ENCODE data around the gene ATXN7L2.
A peak's percentile ranks its signal among the peaks of the same experiment; 100 is the strongest.

ATXN7L2 gene

GRCh38 chr1:109475261-109475660 lies 8.4 kb upstream of the ATXN7L2 start:
- no peak for DNase-seq (ENCODE audit: low read depth)

DNA sequence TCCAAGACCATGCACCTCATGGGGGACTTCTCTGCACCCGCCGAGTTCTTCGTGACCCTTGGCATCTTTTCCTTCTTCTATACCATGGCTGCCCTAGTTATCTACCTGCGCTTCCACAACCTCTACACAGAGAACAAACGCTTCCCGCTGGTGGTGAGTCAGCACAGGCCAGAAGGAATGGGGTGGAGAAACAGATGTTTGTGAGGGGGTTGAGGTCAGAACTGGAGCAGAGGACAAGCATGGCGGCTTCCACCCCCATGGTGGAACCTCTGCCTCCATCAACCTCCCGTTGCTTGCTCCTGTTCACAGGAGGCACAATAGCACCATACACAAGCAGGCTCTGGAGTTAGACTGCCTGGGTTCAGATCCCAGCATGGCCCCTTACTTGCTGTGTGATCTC lies 6.9 kb upstream of the ATXN7L2 start:
- DNase-seq (ENCODE audit: low read depth): no peak

DNA sequence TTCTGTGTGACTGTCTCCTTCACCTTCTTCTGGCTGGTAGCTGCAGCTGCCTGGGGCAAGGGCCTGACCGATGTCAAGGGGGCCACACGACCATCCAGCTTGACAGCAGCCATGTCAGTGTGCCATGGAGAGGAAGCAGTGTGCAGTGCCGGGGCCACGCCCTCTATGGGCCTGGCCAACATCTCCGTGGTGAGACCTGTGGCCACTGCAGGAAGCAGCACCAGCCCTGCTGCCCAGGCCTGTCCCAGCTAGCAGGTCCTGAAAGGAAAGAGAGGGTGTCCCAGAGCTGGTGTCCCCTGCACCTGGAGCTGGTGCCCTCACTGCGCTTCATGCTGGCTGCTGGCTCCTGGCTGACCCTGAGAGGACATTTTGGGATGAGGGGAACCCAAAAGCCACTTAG lies 5.9 kb upstream of the ATXN7L2 start:
- DNase-seq (ENCODE audit: low read depth): no peak

DNA sequence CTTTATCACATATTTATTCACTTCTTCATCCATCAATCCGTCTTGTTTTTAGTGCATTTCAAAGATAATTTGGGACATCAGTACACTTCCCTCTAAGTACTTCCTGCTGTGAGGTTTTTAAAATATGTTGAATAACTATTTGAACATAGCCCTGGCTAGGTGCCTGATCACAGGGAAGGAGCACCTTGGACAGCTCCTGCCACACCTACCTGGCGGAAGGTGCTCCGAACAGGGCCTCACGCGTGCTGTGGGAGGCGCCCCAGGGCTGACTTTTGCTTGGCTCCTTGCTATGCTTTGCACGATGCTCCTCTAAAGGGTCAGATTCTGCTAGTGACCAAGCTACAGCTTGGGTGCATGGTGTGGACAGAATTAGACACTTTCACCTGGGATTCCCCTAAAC lies 4.9 kb upstream of the ATXN7L2 start:
- no peak for DNase-seq (ENCODE audit: low read depth)

DNA sequence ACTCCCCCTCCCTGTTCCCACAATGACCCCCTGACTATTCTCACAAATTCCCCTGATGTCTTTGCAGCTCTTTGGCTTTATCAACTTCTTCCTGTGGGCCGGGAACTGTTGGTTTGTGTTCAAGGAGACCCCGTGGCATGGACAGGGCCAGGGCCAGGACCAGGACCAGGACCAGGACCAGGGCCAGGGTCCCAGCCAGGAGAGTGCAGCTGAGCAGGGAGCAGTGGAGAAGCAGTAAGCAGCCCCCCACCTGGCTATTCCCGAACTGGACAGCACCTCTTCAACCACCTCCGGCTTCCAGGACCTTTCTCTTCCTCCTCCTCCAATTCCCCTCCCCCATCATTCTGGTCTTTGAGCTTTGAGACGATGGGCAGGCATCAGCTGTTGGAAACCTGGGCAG lies 4.4 kb upstream of the ATXN7L2 start:
- DNase-seq (ENCODE audit: low read depth): no peak

DNA sequence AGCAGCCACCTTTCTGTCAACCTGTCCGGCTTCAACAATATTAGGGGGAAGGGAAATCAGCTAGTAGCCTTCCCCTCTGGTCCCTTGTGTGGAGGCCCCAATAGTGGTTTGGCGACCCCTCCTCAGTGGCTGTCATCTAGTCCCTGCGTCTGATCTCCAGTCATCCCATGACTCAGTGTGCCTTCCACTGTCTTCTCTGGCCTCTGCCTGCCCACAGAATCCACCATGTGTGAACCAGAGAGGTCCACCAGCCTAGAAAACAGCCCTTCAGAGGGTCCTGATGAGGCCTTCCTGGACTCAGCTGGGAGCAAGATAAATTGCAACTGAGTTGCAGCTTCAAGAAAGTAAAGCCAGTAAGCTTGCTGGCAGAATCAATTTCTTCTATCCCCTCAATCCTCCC lies 3.8 kb upstream of the ATXN7L2 start:
- DNase-seq (ENCODE audit: low read depth): no peak

- no peak for DNase-seq (ENCODE audit: low read depth)
Observed at GRCh38 chr1:109481646-109482045, 2.1 kb upstream of the ATXN7L2 start.

DNA sequence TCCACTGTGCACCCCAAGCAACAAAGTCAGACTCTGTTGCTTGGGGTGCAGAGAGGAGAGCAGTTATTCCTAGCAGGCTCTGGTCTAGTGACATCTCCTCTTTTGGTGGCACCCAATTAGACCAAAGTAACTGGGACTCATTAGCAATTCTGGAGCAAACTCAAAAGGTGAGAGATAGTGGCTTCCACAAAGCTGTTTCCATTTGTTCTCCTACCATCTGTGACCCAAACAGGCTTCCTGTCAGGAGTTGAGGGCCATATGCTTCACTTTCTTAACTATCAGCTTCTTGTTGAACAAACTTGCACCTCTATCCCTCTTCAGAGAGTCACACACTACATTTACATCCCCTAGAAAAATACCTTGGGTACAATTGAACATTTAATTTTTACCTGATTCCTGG lies 1.5 kb upstream of the ATXN7L2 start:
- no peak for DNase-seq (ENCODE audit: low read depth)

- no peak for DNase-seq (ENCODE audit: low read depth)
Observed at GRCh38 chr1:109482791-109483671, 674 bp upstream of the ATXN7L2 start.

GRCh38 chr1:109484519-109484975 lies 842 bp downstream of the ATXN7L2 start:
- no peak for DNase-seq (ENCODE audit: low read depth)

- no peak for DNase-seq (ENCODE audit: low read depth)
Observed at GRCh38 chr1:109485001-109485400, 1.3 kb downstream of the ATXN7L2 start.

DNA sequence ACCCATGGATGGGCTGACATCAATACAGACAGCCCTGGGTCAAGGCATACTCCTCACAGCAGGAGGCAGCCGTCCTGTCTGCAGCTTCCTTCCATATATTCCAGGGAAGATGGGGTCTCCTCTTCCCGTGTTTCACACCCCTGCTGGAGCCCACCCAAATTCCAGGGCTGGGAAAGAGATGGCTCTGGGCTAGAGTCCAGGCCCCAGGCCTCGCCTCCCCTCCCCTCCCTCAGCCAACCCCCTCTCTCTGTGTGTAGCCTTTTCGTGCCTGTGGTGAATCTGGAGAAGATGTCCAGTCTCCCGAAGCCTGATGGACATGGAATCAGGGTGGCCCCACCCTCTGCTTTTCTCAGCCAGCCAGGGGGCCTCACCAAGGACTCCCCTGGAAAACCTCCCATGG lies 3.6 kb downstream of the ATXN7L2 start:
- no peak for DNase-seq (ENCODE audit: low read depth)

- DNase-seq (ENCODE audit: low read depth): no peak
Observed at GRCh38 chr1:109488201-109488600, 4.5 kb downstream of the ATXN7L2 start.

DNA sequence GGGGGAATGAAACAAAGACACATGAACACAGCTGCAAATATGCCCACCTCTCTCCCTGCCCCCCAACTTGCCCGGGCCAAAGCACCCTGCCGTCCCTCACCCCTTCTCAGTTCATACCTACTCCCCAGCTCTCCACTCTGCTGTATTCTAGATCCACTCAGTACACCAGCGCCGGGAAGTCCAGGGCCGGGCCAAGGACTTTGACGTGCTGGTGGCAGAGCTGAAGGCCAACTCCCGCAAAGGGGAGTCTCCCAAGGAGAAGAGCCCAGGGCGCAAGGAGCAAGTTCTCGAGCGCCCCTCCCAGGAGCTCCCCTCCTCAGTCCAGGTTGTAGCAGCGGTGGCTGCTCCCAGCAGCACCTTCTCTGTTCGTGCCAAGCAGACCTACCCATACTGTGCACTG lies 5.0 kb downstream of the ATXN7L2 start:
- DNase-seq (ENCODE audit: low read depth): no peak

- DNase-seq (ENCODE audit: low read depth): peak; percentile 56
Observed at GRCh38 chr1:109490029-109490933, 6.6 kb downstream of the ATXN7L2 start.

DNA sequence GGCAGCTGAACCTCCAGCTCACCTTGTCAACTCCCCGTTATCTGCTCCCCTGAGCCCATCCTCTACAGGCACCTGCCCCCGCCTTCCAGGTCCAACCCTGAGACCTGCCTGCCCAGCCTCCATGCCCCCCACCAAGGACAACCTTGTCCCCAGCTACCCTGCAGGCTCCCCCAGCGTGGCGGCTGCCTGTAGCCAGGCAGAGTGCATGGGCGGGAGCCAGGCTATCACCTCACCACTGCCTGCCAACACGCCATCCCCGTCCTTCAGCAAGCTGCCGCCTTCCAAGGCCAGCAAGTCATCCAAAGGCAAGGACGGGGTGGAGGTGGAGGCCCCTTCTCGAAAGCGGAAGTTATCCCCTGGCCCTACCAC lies 7.2 kb downstream of the ATXN7L2 start:
- DNase-seq (ENCODE audit: low read depth): no peak

GRCh38 chr1:109491372-109491771 lies 7.7 kb downstream of the ATXN7L2 start:
- no peak for DNase-seq (ENCODE audit: low read depth)

DNA sequence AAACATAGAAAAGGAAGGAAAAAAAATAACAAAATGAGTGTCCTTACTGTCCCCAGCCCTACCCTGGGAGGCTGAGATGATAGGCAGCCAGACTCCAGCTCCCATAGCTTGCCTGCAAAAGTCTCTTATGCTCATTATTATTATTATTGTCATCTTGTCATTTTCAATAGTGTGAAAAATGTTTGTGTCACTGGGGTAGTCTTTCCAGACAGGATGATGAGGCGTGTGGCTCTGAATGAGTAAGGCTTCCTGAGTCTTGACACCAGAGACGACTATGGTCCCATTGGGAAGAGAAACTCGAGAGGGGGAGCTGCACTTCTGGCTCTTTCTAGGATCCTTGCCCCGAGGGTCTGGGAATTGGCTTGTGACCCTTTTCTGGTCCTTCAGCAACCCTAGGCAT lies 9.1 kb downstream of the ATXN7L2 start:
- DNase-seq (ENCODE audit: low read depth): no peak

- no peak for DNase-seq (ENCODE audit: low read depth)
Observed at GRCh38 chr1:109493227-109493626, 9.5 kb downstream of the ATXN7L2 start.

DNA sequence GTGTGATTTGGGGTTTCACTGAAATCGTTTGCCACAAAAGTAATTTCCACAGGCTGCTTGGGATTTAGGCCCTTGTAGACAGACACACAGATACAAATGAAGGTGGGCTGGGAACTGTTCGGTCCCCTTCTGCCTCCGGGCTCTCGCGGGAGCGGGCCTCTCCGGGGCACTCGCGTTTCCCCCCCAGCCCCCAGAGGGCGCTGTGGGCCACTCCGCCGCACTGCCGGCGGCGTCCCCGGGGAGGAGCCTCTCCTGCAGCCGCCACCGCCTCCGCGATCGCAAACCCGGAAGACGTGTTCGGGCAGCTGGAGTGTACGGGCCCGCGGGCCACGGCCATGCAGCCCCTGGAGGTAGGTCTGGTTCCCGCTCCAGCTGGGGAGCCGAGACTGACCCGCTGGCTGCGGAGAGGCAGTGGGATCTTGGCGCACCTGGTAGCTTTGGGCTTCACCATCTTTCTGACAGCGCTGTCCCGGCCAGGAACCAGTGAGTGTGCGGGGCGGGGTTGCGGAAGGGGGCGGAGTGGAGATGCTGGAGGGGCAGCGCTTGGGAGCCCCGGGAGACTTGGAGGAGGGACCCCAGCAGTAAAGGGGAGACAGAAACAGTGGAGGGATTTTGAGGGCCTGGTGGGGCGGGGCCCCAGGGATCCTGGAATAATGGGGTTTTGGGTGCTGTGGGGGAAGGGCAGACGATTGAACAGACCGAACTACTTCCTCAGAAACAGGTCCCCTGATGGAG lies 10.3 kb downstream of the ATXN7L2 start, which contains the start of gene CYB561D1:
TSS of gene CYB561D1 (plus strand) at position 290 of the 735 bp plus-strand sequence. CDS start at position 336, 46 bp downstream.
- peak; percentile 74 for DNase-seq (ENCODE audit: low read depth)

- DNase-seq (ENCODE audit: low read depth): no peak
Observed at GRCh38 chr1:109495738-109496137, 12.0 kb downstream of the ATXN7L2 start.

Measured in stimulated activated CD8-positive, alpha-beta memory T cell treated with anti-CD3 and anti-CD28 coated beads, Interleukin-7, amount 100 ng/mL, for 24 hours (primary cell).